ENCODE measurements around the gene PCSK4. TPM values are rescaled to one million over a fixed set of nuclear protein-coding genes. Genes with fewer than 3 reads are reported as not detected.

PCSK4 gene
- total RNA-seq, 1 donor from 2014 or later: 1.5 TPM

GRCh38 chr19:1497578-1498235 lies 7.6 kb upstream of the PCSK4 start:
- TF ChIP-seq CTCF (IDR thresholded peaks at IDR 0.05): no peak
- Histone ChIP-seq H3K4me3 (no peak overlapping the region), H3K27ac (no peak overlapping the region), H3K9me3 (no peaks in the 10 kb centered on the region), H3K36me3 (no peaks in the 10 kb centered on the region), H3K27me3 (no peaks in the 10 kb centered on the region), H3K4me1 (no peaks in the 10 kb centered on the region)
- no peak for DNase-seq (ENCODE audit: low spot score in 2 of 2)
- intact Hi-C loops (cut with DNase I): no loop called here

GRCh38 chr19:1496714-1497577 lies 6.8 kb upstream of the PCSK4 start:
- H3K27ac ChIP-seq: no peak overlapping the region
- H3K36me3 ChIP-seq: no peaks in the 10 kb centered on the region
- intact Hi-C loops (cut with DNase I): no loop called here
- DNase-seq (ENCODE audit: low spot score in 2 of 2): no peak
- no peak for TF ChIP-seq CTCF (IDR thresholded peaks at IDR 0.05)
- H3K9me3 ChIP-seq: no peaks in the 10 kb centered on the region
- H3K4me1 ChIP-seq: no peaks in the 10 kb centered on the region
- no peaks in the 10 kb centered on the region for H3K27me3 ChIP-seq
- H3K4me3 ChIP-seq: no peak overlapping the region

GRCh38 chr19:1495799-1496713 lies 5.9 kb upstream of the PCSK4 start:
- H3K27me3 ChIP-seq: no peaks in the 10 kb centered on the region
- no peak overlapping the region for H3K4me3 ChIP-seq
- no peak for DNase-seq (ENCODE audit: low spot score in 2 of 2)
- no peak for TF ChIP-seq CTCF (IDR thresholded peaks at IDR 0.05)
- no peaks in the 10 kb centered on the region for H3K9me3 ChIP-seq
- intact Hi-C loops (cut with DNase I): no loop called here
- no peaks in the 10 kb centered on the region for H3K36me3 ChIP-seq
- H3K4me1 ChIP-seq: peaks cover 0 to 5% of the 10 kb centered on the region in 2 donors
- no peak overlapping the region for H3K27ac ChIP-seq

GRCh38 chr19:1495051-1495798 lies 5.1 kb upstream of the PCSK4 start:
- Histone ChIP-seq H3K27ac (no peak overlapping the region), H3K27me3 (no peaks in the 10 kb centered on the region), H3K9me3 (no peaks in the 10 kb centered on the region), H3K4me1 (peaks cover 0 to 6% of the 10 kb centered on the region in 2 donors), H3K4me3 (no peak overlapping the region), H3K36me3 (no peaks in the 10 kb centered on the region)
- TF ChIP-seq CTCF (IDR thresholded peaks at IDR 0.05): no peak
- intact Hi-C loops (cut with DNase I): no loop called here
- DNase-seq (ENCODE audit: low spot score in 2 of 2): no peak

Data from ascending aorta (tissue), 2 donors.